OCI-LY3 (cell line): ENCODE results near the gene TMEM250.

Source experiments
- H2AFZ ChIP-seq: fragments of 200-600, 300-600 bp; shearing (Covaris generic); 2 replicates; pipeline ENCODE4 v1.6.0; 2014; ENCODE audit warnings: antibody characterized with exemption, low read depth, low read length
- H3K27ac ChIP-seq: fragments of 200-600, 300-600 bp; sonication (generic); 2 replicates; pipeline ENCODE4 v1.5.1; 2014; ENCODE audit warnings: mild to moderate bottlenecking, low read length, moderate library complexity, mixed read lengths
- H3K27me3 ChIP-seq: fragments of 200-600, 300-600 bp; sonication (generic); 2 replicates; pipeline ENCODE4 v1.6.1; 2014; ENCODE audit warnings: low read depth, low read length, mixed read lengths
- H3K36me3 ChIP-seq: fragments of 200-600, 300-600 bp; sonication (generic); replicated peaks from 2 replicates; pipeline ENCODE3; 2014; ENCODE audit warnings: low read depth, low read length, mixed read lengths
- H3K4me1 ChIP-seq: fragments of 300-600, 200-600 bp; sonication (generic); 2 replicates; pipeline ENCODE4 v1.6.1; 2014; ENCODE audit warnings: low read length, mixed read lengths
- H3K4me2 ChIP-seq: fragments of 200-600, 300-600 bp; sonication (generic); 2 replicates; pipeline ENCODE4 v1.6.1; 2014; ENCODE audit warnings: low read length, mixed read lengths
- H3K4me3 ChIP-seq: fragments of 300-600, 200-600 bp; sonication (generic); 2 replicates; pipeline ENCODE4 v1.5.1; 2014; ENCODE audit warnings: antibody characterized with exemption, mild to moderate bottlenecking, low read length, moderate library complexity
- H3K79me2 ChIP-seq: fragments of 300-600, 200-600 bp; shearing (Covaris generic); 2 replicates; pipeline ENCODE4 v1.6.1; 2014; ENCODE audit warnings: mild to moderate bottlenecking, low read length, mixed read lengths
- H3K9ac ChIP-seq: fragments of 300-600, 200-600 bp; shearing (Covaris generic); 2 replicates; pipeline ENCODE4 v1.6.0; 2014; ENCODE audit warnings: mild to moderate bottlenecking, low read length, moderate library complexity
- H3K9me3 ChIP-seq: fragments of 200-600, 300-600 bp; shearing (Covaris generic); 2 replicates; pipeline ENCODE4 v1.6.1; 2014; ENCODE audit warnings: low read length, mixed read lengths; ENCODE audit not compliant: insufficient read depth
- H4K20me1 ChIP-seq: fragments of 200-600, 300-600 bp; sonication (generic); 2 replicates; pipeline ENCODE4 v1.6.1; 2016; ENCODE audit warnings: low read length, mixed read lengths; ENCODE audit not compliant: insufficient read depth
- CTCF ChIP-seq: fragments of 200-600, 300-600 bp; sonication (generic); IDR thresholded peaks from 2 replicates; pipeline ENCODE4 v1.5.1; 2014; ENCODE audit warnings: antibody characterized with exemption, low read length, low read depth
- EZH2phosphoT487 ChIP-seq: fragments of 200-600 bp; shearing (Covaris generic); IDR thresholded peaks from 2 replicates; pipeline ENCODE4 v1.6.1; 2018; ENCODE audit warnings: antibody characterized with exemption, mixed run types, low read depth

The TMEM250 gene

GRCh38 chr9:136112541-136112940 is 6.1 kb downstream of the TMEM250 start:
- Histone ChIP-seq H3K4me1 (peaks cover 23% of the 10 kb centered on the region), H3K79me2 (peaks cover 13% of the 10 kb centered on the region), H3K4me2 (no peak overlapping the region), H3K36me3 (no peaks in the 10 kb centered on the region), H3K4me3 (no peak overlapping the region), H3K27me3 (no peaks in the 10 kb centered on the region), H3K9ac (no peak overlapping the region), H4K20me1 (no peaks in the 10 kb centered on the region), H3K27ac (no peak overlapping the region), H3K9me3 (no peaks in the 10 kb centered on the region), H2AFZ (no peak overlapping the region)
- TF ChIP-seq EZH2phosphoT487 (no peak), CTCF (no peak)

GRCh38 chr9:136111910-136112309 is 6.8 kb downstream of the TMEM250 start:
- Histone ChIP-seq H3K4me3 (no peak overlapping the region), H3K27ac (no peak overlapping the region), H3K79me2 (peaks cover 7% of the 10 kb centered on the region), H4K20me1 (no peaks in the 10 kb centered on the region), H3K27me3 (no peaks in the 10 kb centered on the region), H3K4me1 (peaks cover 18% of the 10 kb centered on the region), H3K9ac (no peak overlapping the region), H3K36me3 (no peaks in the 10 kb centered on the region), H2AFZ (no peak overlapping the region), H3K4me2 (no peak overlapping the region), H3K9me3 (no peaks in the 10 kb centered on the region)
- no peak for TF ChIP-seq EZH2phosphoT487
- no peak for TF ChIP-seq CTCF

- Histone ChIP-seq H3K9me3 (no peaks in the 10 kb centered on the region), H2AFZ (no peak overlapping the region), H3K4me2 (peak overlapping the region; percentile 98; the same call in 1 of the 2 replicates), H3K27me3 (no peaks in the 10 kb centered on the region), H4K20me1 (no peaks in the 10 kb centered on the region), H3K36me3 (no peaks in the 10 kb centered on the region), H3K9ac (no peak overlapping the region), H3K27ac (no peak overlapping the region), H3K4me1 (peaks cover 23% of the 10 kb centered on the region), H3K4me3 (no peak overlapping the region), H3K79me2 (no peaks in the 10 kb centered on the region; the same call in 1 of the 2 replicates)
- TF ChIP-seq CTCF (no peak), EZH2phosphoT487 (no peak)
Observed at GRCh38 chr9:136111190-136111589, 7.5 kb downstream of the TMEM250 start.

- Histone ChIP-seq H3K4me3 (peak overlapping the region; percentile 80), H2AFZ (no peak overlapping the region), H3K79me2 (no peaks in the 10 kb centered on the region)
Observed at GRCh38 chr9:136110082-136111061, 8.3 kb downstream of the TMEM250 start.

More at GRCh38 chr9:136110082-136111061, 8.3 kb downstream of the TMEM250 start:
- no peaks in the 10 kb centered on the region for H3K9me3 ChIP-seq
- TF ChIP-seq CTCF (peak; percentile 40), EZH2phosphoT487 (no peak)
- H3K4me2 ChIP-seq = peak overlapping the region; percentile 98
- no peaks in the 10 kb centered on the region for H4K20me1 ChIP-seq
- peaks cover 5% of the 10 kb centered on the region; the same call in 1 of the 2 replicates for H3K27me3 ChIP-seq
- H3K36me3 ChIP-seq = no peaks in the 10 kb centered on the region
- peak overlapping the region; percentile 42 for H3K27ac ChIP-seq
- H3K4me1 ChIP-seq = peaks cover 23% of the 10 kb centered on the region
- H3K9ac ChIP-seq = peak overlapping the region; percentile 73
